Inflammatory macrophage treated with lipopolysaccharide for 1 hour (primary cell): Measurements from ENCODE around the gene IMMT.
"Not testable (repeated sequence)": the region's sequence is repeated elsewhere in the genome, so short reads cannot be mapped to it uniquely, and the experiment has no call there.

Experiments
- DNase-seq, 2 donors: peaks; one replicate each; pipeline ENCODE4 v3.0.0-alpha.2; 2020 to 2022

The IMMT gene

DNA sequence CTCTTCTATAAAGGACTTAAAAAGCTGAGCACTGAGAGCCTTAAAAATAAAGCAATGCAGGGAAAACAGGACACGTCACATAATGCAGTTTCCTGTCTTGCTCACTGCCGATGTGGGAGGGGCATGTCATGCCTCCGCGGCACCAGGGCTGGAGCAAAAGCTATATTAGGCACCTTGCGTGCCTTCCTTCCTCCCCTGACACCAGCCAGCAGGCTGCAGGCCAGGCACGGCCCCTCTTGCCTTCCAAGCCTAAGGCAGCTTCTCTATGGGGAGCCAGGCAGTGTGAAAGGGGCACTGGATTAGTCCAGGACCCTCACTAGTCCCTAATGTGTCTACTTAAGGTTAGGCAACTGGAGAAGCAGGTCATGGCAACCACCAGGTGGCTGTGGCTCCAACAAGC is 30.3 kb upstream of the IMMT start:
- peak; percentile 58 to 69 for DNase-seq

DNA sequence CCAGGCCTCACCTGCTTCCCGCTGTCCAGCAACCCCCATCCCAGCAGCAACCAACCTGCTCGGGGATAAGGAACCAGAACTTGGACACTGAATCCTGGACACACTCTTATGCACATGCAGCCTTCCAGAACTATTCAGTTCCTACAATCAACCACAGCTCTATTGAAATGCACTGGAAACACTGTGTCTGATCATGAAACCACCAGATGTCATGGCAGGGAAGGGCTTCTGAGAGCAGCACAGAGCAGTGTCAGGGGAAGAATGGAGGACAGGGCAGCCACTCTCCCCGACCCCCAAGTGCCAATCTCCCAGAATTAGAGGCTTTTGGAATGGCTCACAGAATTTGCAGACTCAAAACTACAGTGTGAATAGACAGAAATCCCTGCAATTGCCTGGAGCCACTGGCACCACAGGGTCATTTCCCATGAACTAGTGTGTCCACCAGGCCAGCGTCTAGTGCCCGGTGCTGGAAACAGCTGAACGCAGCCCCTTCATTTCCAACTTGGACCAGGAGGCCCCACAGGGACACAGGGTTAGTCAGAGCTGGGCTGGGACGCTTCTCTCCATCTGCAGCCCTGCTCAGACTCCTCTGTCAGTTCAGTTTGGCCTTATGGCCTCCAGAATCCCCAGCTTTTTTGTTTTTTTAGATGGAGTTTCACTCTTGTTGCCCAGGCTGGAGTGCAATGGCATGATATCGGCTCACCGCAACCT is 29.5 kb upstream of the IMMT start:
- no peak for DNase-seq

DNA sequence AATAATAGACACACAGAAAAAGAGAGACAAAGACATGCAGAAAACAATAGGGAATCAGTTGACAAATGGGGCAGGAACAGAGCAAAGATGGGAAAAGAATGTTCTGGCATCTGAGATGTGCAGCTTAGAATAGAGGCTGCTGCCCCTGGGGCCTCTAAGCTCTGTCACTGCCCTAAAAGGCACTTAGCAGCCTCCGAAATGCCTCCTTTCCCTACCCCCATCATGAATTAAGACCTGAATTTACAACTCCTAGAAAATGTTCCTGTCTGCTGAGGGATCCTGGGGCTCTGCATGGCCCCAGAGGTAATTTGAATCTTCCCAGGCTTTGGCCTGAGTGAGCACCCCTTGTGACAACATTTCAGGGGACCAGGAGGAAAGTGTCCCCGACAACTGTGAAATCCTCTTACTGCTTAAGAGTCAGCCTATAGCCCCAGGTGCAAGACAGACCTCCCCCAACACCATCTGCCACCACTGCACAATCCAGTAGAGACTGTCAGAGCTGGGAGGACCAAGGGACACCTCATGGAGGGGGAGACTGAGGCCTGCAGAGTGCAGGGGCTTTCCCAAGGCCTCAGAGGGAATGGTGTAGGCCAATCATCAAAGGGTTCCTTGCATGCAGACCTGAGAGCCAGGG is 28.8 kb upstream of the IMMT start:
- DNase-seq: no peak

DNA sequence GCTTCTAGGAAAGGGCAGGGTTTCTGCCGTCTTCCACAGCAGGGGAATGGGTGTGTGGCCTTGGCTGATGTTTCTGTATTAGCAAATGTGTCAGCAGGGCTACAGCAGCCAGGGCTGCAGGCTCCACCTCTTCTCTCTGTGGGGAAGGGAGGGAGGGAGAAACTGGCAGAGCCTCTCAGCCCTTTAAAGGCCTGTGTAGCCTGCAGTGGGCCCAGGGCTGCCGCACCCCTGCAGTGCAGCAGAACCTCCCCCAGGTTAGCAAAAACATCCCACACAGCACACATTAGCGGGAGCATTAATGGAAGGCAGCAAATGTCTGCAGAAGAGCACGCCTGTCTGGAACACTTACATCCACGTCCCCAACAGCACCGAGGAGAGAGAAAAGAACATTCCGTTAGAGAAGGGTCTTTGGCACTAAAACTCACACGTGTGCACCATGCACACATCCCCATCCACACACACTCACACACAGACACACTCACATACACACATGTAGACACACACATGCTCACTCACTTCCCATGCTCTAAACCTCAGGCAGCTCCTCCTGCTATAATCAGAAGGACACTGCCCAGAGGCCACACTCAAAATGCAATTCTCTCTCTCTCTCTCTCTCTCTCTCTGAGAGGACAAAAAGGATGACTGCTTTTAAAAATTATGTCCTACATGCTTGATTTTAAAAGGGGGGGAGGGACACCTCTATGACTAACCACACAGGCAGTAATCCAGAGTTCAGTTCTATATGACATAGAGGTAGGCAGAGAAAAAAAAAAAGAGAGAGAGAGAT is 28.1 kb upstream of the IMMT start:
- no peak for DNase-seq

DNA sequence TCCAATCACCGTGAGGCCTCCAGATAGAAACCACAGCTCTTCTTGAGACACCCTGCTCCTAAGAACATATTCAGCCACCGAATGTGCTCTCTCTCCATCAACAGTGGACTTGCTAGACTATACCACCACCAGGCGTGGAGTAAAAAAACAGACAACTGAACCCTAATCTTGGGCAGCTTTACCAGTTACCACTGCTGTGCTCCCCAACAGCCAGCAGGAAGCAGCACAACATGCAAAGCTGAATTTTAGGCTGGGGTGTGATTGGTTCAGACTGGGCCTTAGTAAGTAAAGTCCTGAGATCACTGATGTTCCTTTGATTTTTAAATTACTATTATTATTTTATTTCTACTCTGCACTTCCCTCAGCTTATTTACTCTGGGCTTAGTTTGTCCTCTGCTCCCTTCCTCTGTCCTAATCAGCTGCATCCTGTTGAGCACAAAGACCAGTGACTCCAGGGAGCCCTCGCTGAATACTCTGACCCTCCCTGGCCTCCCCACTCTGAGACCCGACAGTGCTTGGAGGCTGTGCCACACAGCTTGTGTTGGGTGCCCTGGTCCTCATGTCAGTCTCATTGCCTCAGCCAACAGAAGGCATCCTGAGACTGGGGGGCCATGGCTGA is 25.9 kb upstream of the IMMT start:
- DNase-seq: peak; percentile 21 to 61

DNA sequence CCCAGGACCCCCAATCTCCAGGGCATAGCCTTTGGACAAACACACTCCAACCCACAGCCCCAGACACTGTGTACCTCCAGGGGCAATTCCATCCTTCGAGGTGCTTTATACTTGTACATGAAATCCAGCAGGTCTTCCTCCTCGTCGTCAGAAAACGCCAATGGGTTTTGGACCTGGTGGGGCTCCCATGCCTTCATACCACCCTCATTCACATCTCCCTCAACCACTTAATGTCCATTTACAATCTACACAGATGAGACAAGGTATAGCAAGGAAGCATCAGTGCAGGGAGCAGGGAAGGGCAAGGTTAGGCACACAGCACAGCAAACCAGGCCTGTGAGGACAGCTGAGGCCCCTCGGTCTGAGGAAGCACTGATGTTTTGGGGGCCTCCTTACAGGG is 24.6 kb upstream of the IMMT start:
- DNase-seq: no peak

DNA sequence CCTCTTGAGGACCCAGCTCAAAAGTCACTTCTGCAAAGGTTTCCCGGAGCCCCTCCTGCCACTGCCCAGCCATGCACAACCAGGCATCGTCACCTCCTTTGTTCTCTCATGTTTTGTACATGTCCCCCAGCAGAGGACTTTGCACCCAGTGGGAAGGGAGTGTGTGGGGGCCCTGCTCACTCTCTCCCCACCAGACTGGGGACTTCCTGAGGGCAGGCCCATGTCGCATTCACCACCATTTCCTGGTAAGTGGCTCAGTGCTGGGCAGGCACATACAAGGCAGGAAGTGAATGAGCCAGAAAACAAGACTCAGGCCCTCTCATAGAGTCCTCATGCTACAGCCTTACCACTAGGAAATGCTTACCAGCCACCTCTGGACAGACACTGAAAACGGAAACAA is 22.9 kb upstream of the IMMT start:
- DNase-seq: no peak

DNA sequence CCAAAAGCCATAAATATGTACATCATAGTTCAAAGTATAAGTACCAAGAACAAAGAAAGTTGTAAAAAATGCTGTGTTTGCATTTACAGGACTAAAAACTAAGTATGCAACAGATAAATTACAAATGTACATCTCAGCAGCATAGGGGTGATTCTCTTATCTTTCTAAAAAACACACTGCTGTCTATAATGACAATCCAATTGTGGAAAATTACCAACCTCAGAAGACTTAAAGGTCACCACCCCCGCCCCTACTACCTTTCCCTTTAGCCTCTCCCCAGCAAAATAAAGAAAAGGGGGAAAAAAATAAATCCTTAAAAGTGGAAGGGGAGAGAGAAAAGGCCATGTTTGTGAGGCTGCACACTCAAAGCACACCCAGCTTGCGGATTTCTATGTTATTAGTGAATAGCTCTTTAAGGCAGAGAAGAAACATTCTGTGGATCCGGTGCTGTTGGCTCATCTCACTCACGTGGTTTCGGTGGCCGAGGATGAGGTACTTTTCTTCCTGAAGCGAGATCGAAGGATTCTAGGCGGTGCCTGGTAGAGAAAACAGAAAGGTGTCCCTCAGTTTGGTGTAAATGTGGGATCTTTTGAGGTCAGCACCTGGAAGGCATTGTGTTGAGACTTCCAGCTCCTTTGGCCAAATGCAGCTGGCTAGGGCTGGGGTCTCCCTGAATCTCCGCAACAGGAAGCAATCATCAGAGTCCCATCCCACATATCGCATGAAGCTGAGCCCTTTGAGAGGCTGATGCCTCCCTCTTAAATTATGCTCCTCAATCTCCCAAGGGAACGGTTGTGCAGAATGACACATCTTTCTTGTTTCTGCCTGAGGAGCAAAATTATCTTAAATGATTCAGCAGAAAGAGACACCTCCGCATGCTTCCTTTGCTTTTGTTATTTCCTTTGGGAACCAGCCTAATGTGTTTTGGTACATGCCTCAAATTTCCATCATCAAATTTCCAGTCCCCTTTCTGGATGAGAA is 21.6 kb upstream of the IMMT start:
- no peak for DNase-seq

DNA sequence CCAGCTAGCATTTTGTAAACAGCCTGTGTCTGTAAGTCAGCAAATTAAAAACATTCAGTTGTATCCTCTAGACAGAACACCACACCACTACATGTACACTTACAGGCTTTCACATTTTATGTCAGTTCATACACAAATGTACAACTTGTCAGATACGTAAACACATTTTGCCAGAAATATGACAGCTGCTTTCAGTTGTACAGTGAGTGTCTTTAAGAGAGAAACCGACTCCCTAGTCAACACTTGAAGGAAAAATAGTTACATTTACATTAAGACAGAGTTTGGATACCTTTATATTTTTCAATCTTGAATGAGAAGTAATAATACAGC is 19.2 kb upstream of the IMMT start:
- no peak for DNase-seq

DNA sequence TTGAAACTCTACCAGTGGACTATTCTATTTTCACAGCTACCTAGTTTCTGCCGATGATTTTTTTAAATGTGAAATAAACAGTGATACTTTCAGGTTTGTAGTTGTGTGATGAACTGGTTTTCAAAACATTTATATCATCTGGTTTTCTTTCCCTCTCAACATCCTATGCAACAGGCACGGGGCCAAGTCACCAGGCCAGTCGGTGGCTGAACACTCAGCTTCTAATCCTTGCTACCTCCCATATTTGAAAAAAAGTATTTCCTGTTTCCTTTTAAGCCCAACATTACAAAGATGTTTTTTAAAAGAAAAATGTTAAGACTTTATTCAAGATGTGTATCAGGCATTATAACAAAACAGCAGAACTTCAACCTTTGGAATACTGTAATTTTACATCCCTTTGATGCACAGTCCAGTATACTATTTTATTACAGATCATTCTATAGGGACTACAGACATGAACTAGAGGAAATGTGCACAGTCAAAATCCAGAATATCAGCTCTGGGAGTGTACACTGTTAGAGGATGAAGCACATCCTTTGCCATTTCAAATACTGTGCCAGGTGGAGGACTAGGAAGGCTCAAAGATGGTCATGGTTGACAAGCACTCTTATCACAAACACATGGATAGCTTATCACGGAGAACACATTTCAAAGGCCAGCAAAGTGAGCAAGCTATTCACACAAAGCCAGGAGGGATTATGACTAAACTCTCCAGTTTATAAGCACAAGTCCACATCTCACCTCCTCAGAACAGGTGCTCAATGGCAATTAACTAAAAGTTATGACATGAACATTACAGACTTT is 18.6 kb upstream of the IMMT start:
- no peak for DNase-seq

DNA sequence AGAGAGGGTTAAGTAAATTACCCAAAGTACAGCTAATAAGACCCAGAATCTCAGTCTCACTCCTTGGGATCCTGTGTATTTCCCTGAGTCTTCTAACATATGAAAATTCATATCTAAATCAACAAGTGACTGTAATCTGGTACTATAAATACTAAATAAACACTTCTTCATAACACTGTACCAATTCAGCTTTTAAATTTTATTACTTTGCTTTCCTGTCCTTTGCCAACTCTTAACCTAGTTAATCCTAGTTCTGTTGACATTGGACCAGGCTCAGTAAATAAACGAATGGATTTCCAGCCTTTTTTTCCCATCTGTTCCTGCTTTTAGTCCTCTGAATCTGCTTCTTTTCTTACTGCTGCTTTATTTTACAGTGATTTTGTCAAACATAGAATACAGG is 17.8 kb upstream of the IMMT start:
- no peak for DNase-seq

DNA sequence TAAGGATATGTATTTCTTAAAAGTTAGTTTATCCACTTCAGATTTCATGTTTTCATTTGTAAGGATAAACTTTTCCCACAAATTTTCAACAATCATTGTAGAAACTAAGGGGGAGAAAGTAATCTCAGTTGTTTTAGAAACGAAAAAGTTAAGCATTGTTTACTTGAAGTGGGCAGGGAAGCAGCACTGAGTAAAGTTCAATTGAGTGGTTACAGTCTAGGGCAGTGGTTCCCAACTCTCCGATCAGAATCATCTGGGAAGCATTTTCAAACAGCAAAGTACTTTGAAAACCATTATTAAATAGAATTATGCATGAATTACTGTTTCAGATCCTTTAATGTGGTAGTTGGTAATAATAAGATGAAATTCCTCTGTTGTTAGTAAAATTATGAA is 16.5 kb upstream of the IMMT start:
- DNase-seq: no peak

DNA sequence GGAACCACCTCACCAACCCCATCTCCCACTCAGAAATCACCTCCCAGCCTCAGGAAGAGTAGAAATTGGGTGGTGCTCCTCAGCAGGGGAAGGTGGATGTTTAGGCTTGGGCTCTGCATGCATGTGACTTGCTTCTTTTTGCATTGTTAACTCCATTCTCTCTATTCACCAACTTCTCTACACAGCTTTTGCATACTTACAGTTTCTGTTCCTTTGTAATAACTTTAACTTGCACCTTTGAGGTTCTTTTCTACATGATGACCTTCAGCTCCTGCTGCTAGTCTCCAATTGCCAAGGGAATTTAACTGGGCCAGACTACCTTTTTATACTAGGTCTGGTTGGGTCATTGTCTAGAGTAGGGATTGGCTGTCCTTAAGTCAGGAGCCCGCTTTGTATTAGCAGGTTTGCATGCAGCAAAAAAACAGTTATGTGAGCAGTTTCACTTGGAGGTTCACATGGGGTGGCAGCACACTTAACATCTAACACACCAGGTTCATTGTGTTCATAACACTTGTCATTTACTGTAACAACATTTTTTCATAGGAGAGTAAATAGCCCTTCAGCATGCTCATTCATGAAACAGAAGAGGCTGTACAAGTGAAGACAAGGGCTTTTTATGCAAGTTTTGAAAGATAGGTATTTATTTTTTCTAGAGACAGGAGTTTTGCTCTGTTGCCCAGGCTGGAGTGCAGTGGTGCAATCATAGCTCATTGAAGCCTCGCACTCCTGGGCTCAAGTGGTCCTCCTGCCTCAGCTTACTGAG is 16.0 kb upstream of the IMMT start:
- DNase-seq: no peak

DNA sequence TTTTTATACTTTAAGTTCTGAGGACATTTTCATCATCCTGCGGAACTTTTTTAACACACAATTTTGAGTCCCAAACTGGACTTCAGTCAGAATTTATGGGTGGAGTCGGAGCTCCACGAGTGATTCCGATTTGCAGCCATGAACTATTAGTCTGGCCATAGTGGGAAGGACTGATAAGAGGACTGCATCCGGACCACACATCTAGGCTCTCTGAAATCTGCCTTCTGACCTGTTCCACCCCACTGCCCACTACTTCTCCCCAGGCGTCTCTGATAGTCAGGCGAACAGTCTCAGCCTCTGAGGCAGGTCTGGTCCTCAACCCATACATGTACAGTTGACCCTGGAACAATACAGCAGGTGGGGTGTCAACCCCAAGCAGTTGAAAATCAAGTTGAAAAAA is 9.2 kb upstream of the IMMT start:
- DNase-seq: no peak

DNA sequence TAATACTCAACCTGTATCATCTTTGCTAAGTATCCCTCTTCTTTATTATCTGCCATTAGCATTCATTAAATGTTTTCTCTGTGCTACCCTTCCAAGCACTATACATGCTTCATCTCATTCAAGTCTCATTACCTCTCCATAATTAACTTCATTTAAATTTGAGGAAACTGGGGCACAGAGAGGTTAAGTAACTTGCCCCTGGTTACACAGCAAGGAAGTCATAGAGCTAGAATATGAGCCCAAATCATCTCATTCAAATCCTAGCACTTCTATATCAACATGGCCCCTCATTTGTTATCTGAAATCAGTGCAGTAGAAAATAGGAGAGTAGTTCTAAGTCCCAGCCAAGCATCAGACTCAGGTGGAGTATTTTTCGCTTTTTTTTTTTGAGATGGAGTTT is 8.4 kb upstream of the IMMT start:
- no peak for DNase-seq

DNA sequence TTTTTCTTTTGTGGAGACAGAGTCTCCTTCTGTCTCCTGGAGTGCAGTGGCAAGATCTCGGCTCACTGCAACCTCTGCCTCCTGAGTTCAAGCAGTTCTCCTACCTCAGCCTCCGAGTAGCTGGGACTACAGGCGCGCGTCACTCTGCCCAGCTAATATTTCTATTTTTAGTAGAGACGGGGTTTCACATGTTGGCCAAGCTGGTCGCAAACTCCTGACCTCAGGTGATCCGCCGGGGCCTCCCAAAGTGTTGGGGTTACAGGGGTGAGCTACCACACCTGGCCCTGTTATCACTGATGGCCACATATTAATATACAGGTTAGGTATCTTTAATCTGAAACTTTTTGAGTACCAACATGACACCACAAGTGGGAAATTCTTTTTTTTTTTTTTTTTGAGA is 7.4 kb upstream of the IMMT start:
- DNase-seq: no peak

DNA sequence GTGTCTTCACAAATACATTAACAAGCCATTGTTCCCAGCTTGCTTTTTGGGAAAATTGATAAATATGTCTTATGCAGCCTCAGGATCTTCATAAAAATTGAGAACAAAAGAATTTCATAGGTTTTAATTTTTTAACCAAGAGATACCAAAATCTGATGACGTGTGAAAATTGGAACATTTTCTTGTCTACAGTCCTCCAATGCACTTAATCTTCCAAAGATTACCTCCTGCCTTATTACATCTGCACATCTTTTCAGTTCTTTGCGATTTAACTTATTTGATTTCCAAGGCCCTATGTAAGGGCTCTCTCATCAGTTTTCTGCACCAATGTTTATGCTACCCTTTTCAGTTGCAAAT is 7.1 kb upstream of the IMMT start:
- DNase-seq: no peak

DNA sequence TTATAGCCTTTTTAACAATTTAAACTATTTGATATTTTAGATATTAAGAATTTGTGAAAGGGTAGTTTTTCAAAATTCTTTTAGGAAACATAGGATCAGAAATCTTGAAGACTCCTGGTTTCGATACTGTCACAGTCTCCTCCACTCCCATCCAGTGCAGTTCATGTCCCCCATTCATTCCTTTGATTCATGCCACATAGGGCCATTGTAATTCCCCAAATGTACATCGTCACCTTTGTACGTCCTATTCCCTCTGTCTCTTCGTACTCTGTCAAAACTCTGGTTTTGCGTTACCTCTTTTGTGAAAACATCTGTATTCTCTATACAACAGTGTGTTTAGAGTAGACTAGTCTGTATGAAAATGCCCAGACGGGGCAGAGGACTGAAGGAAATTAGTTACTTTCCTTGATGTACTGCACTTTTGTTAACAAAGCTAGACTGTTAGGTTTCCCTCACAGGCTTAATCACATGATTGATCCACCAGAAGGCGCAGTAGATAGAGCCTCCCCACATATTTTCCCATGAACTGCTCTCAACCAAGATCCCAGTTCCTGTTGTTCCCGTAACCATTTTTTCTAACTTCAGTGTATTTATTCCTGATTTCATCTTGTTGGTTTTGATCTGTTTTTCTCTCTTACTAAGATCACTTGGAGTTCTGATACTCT is 6.5 kb upstream of the IMMT start:
- no peak for DNase-seq

DNA sequence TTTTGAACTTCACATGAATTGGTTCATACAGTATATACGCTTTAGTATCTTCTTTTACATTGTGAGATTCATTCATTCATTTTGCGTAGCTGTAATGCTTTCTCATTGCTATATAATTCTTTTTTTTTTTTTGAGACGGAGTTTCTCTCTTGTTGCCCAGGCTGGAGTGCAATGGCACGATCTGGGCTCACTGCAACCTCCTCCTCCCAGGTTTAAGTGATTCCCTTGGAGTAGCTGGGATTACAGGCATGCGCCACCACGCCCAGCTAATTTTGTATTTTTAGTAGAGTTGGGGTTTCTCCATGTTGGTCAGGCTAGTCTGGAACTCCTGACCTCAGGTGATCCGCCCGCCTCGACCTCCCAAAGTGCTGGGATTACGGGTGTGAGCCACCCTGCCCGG is 5.3 kb upstream of the IMMT start:
- DNase-seq: not testable (repeated sequence)

DNA sequence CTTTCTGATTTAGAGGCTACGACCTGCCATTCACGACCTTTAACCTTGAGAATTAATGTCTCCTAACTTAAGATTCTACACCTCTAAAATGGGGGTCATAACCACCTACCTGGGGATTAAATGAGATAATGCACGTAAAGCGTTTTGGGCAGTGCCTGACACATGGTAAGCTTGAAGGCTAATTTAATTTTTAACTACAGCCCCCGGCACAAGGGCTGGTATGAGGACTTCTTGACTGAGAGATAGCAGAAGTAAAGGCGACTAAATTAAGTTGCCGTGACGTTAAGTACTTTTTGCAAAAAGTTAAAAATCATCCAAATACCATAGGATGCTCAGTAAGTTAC is 4.5 kb upstream of the IMMT start:
- DNase-seq: peak in 1 of 2 donors; percentile 20
